Activated T-cell treated with anti-CD3 and anti-CD28 coated beads for 1 hour (primary cell): Measurements from ENCODE around the gene SESN3.
"Not testable (repeated sequence)": the region's sequence is repeated elsewhere in the genome, so short reads cannot be mapped to it uniquely, and the experiment has no call there.

Source experiments
- DNase-seq: peaks from one replicate; pipeline ENCODE4 v3.0.0-alpha.2; 2020; ENCODE audit warnings: low read depth

Gene SESN3

DNA sequence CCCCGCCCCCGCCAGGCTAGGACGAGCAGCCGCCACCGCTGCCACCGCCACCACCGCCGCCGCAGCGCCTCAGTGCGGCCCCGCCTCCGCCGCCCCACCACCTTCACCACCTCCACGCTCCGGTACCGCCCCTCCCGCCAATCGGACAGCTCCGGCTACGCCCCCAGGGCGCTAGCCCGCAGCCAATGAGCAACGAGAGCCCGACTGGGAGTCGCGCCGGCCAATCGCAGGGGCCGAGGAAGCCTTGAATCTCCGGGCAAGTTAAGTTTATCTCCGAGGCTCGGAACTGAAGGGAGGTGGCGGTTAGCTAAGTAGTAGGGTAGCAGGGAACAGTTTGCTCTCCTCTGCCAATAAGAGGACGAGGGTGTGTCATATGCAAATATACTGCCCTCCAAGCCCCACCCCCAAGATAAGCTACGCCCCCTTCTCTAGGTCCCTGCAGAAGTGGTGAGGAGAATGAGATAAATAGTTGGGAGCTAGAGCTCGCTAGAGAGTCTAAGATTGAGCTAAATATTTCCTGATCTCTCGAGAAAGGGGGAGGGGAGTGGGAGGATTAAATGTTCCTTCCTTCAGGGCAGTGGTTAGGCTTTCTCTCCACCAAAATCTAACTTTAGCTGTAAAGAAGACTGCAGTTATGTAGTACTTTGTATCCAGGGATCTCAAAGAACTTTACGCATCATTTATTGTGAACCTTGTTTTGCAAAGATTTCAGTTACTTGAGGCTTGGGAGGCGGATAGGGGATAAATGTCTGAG lies at the start of gene SESN3:
TSS of gene SESN3 (minus strand) at position 76 of the 754 bp plus-strand sequence. CDS start 342 bp downstream, outside the sequence.
- DNase-seq = peak; percentile 96

- no peak for DNase-seq
These were observed 49.2 kb upstream of the SESN3 start for GRCh38 chr11:95279921-95280868.

DNA sequence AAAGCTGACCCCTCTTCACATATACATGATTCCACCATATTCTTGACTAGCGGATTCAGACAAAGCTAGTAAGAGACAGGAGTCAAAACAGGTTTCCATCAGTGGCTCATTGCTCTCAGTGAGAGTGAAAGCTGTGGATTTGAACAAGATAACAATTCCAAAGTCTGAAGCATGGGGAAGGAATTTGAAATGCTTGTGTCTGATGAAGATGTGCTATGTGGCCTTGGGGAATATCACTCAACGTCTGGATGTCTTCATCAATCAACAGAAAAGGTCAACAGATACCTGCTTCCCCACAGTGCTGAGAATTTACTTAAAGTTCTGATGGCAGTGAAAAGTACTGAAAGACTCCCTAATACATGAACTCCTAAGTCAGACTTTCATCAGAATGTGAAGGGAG lies 46.9 kb upstream of the SESN3 start:
- no peak for DNase-seq

DNA sequence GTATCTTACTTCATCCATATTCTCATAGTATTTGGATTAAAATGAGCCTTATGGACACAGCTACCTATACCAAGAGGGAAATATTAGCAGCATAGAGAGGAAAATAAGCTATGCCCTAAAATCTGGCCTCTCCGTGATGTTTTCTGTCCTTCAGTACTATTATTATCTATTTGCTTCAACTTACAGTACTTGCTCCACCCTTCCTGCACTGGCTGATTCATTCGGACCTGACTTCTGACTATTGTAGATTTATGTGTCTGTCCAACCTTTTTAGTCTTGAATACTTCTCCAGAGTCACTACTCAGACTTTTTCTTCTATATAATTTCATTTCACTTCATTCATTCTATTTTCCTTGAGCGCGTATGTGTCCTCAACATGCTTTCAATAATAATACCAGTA lies 45.1 kb upstream of the SESN3 start:
- no peak for DNase-seq

DNA sequence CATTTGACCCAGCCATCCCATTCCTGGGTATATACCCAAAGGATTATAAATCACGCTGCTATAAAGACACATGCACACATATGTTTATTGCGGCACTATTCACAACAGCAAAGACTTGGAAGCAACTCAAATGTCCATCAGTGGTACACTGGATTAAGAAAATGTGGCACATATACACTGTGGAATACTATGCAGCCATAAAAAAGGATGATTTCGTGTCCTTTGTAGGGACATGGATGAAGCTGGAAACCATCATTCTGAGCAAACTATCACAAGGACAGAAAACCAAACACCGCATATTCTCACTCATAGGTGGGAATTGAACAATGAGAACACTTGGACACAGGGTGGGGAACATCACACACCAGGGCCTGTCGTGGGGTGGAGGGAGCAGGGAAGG lies 42.6 kb upstream of the SESN3 start:
- DNase-seq = not testable (repeated sequence)

DNA sequence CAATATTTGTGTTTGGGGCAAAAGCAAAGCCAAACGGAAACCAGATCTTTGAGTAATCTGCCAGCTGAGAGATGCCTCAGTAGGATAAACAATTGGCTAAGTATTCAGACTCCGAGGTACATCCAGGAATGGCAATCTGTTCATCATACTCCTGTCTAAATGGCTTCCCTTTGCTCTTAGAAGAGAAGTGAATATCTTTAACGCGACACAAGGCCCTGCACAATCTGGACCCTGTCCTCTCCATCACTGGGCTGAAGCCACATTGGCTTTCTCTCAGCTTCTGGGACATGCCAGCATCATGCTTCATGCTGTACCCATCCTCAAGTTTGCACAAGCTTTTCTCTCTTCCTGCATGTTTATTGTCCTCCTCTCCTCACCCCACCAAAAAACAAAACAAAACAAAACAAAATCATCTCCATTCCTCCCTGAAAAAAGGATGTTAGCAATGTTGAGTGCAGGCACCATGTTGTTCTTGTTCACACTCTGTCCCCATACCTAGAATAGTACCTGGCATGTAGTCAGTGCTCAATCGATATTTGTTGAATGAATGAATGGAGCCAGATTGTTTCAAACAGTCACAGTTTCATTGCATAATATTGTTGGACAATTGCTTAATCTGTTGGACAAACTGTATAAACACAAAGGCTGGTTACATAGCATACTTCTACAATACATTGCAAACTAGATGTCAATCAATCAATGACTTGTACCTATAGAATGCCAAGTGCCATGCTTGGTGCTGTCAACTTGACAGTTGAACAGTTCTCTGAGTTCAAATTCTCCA lies 38.2 kb upstream of the SESN3 start:
- DNase-seq = no peak

DNA sequence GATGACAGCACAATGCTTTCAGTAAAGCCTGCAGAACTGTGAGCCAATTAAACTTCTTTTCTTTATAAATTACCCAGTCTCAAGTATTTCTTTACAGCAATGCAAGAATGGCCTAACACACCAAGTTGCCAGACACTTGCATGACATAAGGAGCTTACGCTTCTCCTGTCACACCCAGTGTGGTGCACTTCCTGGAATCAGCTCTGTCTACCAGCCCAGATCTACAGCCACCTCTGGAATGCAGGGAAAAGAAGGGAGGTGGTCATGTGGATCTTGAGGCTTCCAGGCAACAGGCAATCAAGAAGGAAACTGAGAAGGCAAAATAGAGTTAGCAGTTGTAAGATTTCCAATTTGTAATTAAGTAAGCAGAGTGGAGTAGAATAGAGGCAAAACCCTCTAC lies 37.4 kb upstream of the SESN3 start:
- DNase-seq = no peak

GRCh38 chr11:95267601-95268213 lies 36.7 kb upstream of the SESN3 start:
- DNase-seq = no peak

- no peak for DNase-seq
These were observed 35.9 kb upstream of the SESN3 start for GRCh38 chr11:95266751-95267374.

GRCh38 chr11:95264881-95265280 lies 33.9 kb upstream of the SESN3 start:
- DNase-seq = no peak

DNA sequence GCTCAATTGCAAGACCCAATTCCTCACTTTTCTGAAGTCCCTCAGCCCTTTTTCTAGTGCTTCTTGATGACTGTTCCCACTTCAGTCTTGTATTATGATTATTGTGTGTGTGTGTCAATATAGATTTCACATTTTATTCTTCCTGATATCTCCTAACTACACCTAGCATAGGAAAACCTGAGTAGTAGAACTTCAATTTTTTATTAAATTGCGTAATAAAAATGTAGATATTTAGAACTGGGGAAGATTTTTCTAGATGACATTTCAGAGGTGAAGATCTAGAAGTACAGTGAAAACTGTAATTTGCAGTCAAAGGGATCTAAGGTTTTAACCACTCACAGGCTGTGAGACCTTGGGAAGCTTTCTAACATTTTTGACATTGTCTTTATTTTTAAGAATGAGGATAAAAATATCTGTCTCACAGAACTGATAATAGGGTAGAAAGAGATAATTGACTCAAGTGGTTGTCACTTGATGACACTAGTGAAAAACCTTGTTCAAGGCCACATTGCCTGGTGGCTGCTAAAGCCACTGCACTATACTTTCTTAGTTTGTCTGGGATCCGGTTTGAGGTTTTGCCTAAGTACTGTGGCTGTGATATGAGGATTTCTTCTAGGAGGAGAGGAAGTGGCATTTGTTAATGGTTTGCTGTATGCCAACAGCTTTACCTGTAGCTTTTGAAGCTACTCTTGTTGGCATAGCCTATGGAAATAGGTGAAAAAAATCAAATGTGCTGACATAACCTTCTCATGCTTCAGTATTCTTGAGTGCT lies 32.2 kb upstream of the SESN3 start:
- DNase-seq = no peak

GRCh38 chr11:95257456-95257971 lies 26.5 kb upstream of the SESN3 start:
- no peak for DNase-seq

GRCh38 chr11:95256321-95256779 lies 25.3 kb upstream of the SESN3 start:
- DNase-seq = no peak

GRCh38 chr11:95255251-95256145 lies 24.5 kb upstream of the SESN3 start:
- DNase-seq = no peak

DNA sequence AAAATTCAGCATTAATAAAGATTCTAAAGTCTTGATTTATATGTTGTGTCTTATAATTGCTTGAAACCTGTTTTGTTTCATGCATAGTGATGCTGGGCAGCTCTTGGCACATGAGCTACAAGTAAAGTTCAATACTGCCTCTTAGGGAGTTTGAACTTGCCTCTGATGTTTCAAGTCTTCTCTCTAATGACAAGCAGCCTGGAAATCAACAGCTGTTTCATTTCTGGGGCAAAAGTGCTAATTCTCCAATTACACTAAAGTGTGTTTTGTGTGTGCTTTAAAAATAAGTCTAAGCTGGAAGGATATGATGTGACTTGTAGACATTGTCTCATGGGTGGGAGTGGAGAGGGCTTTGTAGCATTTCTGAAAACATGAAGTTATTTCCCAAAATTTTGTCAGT lies 23.7 kb upstream of the SESN3 start:
- DNase-seq = no peak

GRCh38 chr11:95254131-95254704 lies 23.2 kb upstream of the SESN3 start:
- DNase-seq = peak; percentile 56

GRCh38 chr11:95253141-95253540 lies 22.1 kb upstream of the SESN3 start:
- no peak for DNase-seq

- DNase-seq = no peak
These were observed 21.6 kb upstream of the SESN3 start for GRCh38 chr11:95252586-95252985.

DNA sequence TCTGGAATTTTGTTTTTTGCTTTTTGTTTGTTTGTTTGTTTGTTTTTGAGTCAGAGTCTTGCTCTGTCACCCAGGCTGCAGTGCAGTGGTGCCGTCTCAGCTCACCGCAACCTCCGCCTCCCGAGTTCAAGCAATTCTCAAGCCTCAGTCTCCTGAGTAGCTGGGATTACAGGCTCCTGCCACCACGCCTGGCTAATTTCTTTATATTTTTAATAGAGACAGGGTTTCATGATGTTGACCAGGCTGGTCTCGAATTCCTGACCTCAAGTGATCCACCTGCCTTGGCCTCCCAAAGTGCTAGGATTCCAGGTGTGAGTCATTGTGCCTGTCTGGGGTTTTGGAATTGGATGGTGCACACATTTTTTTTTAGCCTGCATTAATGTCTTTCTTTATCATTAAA lies 20.9 kb upstream of the SESN3 start:
- not testable (repeated sequence) for DNase-seq
